ENCODE results near the gene RBM33. TPM values are rescaled to one million over a fixed set of nuclear protein-coding genes. Genes with fewer than 3 reads are reported as not detected.

The RBM33 gene
- total and polyA plus RNA-seq, 2 of the 8 experiments (the other 6 are each of a cell fraction or from before 2014, with no cell fraction given): 16.5 to 64.6 TPM

- H3K27ac ChIP-seq (ENCODE audit: low read depth, low read length): peak overlapping the region; percentile 38; the same call in 1 of the 2 replicates
- H3K14ac ChIP-seq (ENCODE audit: insufficient read length): no peak overlapping the region
- no peak overlapping the region for H3K4me2 ChIP-seq (ENCODE audit: insufficient read depth in 1 of 2, low read depth in 2 of 2, low read length in 2 of 2)
- peaks cover 0 to 8% of the 10 kb centered on the region in 2 experiments; a peak in 2 of 4 replicates for H3K79me2 ChIP-seq (ENCODE audit: control insufficient read depth in 1 of 2, insufficient read depth in 2 of 2, low read length in 2 of 2)
- peak overlapping the region; percentile 41; the same call in 1 of the 2 replicates for H2BK12ac ChIP-seq (ENCODE audit: low read depth, low read length)
- H3K79me1 ChIP-seq (ENCODE audit: low read depth, low read length): peaks cover 5% of the 10 kb centered on the region; the same call in 1 of the 2 replicates
- H2BK120ac ChIP-seq (replicated peaks; ENCODE audit: low read depth, low read length): no peak overlapping the region
- peak overlapping the region; percentile 63; the same call in 1 of the 2 replicates for H2BK5ac ChIP-seq (ENCODE audit: low read depth, low read length)
- H3K4me3 ChIP-seq (ENCODE audit: extremely low read depth in 1 of 4, insufficient read depth in 2 of 4, low read depth in 3 of 4, low read length in 4 of 4): no peak overlapping the region
- no peak overlapping the region for H3K18ac ChIP-seq (ENCODE audit: extremely low read depth, low read length)
- peaks cover 13 to 70% (median 42%) of the 10 kb centered on the region in 4 experiments for H3K36me3 ChIP-seq (ENCODE audit: control insufficient read depth in 2 of 4, insufficient read depth in 4 of 4, low read length in 3 of 4)
- no peak overlapping the region for H2BK15ac ChIP-seq (ENCODE audit: low read length)
- H3K9me3 ChIP-seq (ENCODE audit: insufficient read depth in 2 of 2, low read depth in 1 of 2, low read length in 1 of 2): no peaks in the 10 kb centered on the region; a peak in 1 of 4 replicates
- peaks cover 0 to 2% (median 0%) of the 10 kb centered on the region in 4 experiments; a peak in 2 of 7 replicates for H3K4me1 ChIP-seq (replicated peaks in 1 of 4; ENCODE audit: control insufficient read depth in 3 of 4, insufficient read depth in 4 of 4, low read length in 3 of 4)
- no peaks in the 10 kb centered on the region for H3K23me2 ChIP-seq (ENCODE audit: low read depth, low read length)
- H3K27me3 ChIP-seq (replicated peaks in 1 of 4; ENCODE audit: control insufficient read depth in 3 of 4, extremely low read depth in 1 of 4, insufficient read depth in 3 of 4, low read length in 3 of 4): no peaks in the 10 kb centered on the region
- FAIRE-seq: no peak
- no peak overlapping the region for H2AK5ac ChIP-seq (ENCODE audit: low read depth, low read length)
- no peak overlapping the region for H4K5ac ChIP-seq (ENCODE audit: insufficient read length, low read depth, low read length)
- H4K8ac ChIP-seq (ENCODE audit: extremely low read depth, insufficient read depth, low read length): no peak overlapping the region
- no peak overlapping the region for H3K56ac ChIP-seq (replicated peaks; ENCODE audit: insufficient read length, low read depth, low read length)
- CTCF ChIA-PET (ENCODE audit: partially characterized antibody): interaction anchor here (1.3 kb wide), 1 partner anchor 78 kb away, joined by 3 read pairs; no protein-coding TSS in a partner anchor
- POLR2A ChIA-PET (ENCODE audit: partially characterized antibody): no interaction called here
- no peak overlapping the region for H3K9ac ChIP-seq (replicated peaks in 1 of 4; ENCODE audit: extremely low read depth in 1 of 4, low read depth in 3 of 4, low read length in 3 of 4)
- no peak overlapping the region for H3K4ac ChIP-seq (replicated peaks; ENCODE audit: insufficient read length, low read depth, low read length)
- no peak overlapping the region for H4K91ac ChIP-seq (replicated peaks; ENCODE audit: insufficient read length, low read length)
- H4K20me1 ChIP-seq (replicated peaks in 1 of 2; ENCODE audit: control insufficient read depth in 1 of 2, insufficient read depth in 2 of 2, low read length in 2 of 2): peaks cover 3 to 7% of the 10 kb centered on the region in 2 experiments
- no peak for DNase-seq (ENCODE audit: low read depth in 1 of 2, low spot score in 2 of 2)
- WGBS, 2 experiments (ENCODE audit: extremely low coverage in 1 of 2, insufficient coverage in 1 of 2, insufficient read length in 1 of 2, insufficient replicate concordance in 2 of 2, low coverage in 1 of 2, low lambda C conversion rate in 2 of 2, missing lambda C conversion rate in 1 of 2): 91% methylated on average over 16 of the region's 16 CpGs; no CpG with 5 or more reads in 1 of the 2 experiments
- H2BK20ac ChIP-seq (ENCODE audit: low read length): no peak overlapping the region
- no peak overlapping the region for H3K23ac ChIP-seq (ENCODE audit: insufficient read length)
- no peak overlapping the region for H2AFZ ChIP-seq (ENCODE audit: low read length)
- TF ChIP-seq ATF2 (IDR thresholded peaks at IDR 0.05; ENCODE audit: low read length) (no peak), KDM4A (IDR thresholded peaks at IDR 0.05; ENCODE audit: low read depth, low read length, severe bottlenecking) (no peak), CBX8 (IDR thresholded peaks at IDR 0.05; ENCODE audit: borderline replicate concordance, low read depth, low read length) (no peak), TEAD4 (IDR thresholded peaks at IDR 0.05; ENCODE audit: low read depth, low read length) (no peak), HDAC2 (IDR thresholded peaks at IDR 0.05; ENCODE audit: borderline replicate concordance in 1 of 2, low read depth in 2 of 2, low read length in 2 of 2) (no peak), KDM5A (IDR thresholded peaks at IDR 0.05; ENCODE audit: low read length) (no peak), HDAC6 (IDR thresholded peaks at IDR 0.05; ENCODE audit: low read depth, low read length) (no peak), POU5F1 (IDR thresholded peaks at IDR 0.05; ENCODE audit: low read depth, low read length) (no peak), SIX5 (IDR thresholded peaks at IDR 0.05; ENCODE audit: low read depth, low read length) (no peak)
Measured at GRCh38 chr7:155741805-155742204, 97.3 kb downstream of the RBM33 start.
